Measurements from ENCODE around the gene NDNF.

The NDNF gene

GRCh38 chr4:121070274-121070673, 2.1 kb downstream of the NDNF start:
- DNase-seq = no peak

DNA sequence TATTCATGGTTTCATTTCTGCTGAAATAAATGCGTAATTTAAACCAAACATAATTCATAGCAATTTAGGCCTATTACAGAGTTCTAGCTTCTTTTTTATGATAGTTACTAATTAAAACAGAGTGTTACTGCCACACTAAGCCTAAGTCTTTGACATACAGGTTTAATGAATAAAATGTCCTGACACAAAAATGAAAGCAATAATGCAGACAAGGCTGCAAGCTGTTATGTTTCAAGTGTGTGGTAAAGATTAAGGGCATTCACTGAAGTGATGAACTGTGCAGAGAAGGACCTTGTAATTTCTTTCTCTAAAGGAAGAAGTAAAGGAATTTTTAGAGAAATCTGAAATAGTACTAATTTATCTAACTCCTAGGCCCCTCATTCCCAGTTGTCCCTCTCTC, 2.9 kb downstream of the NDNF start:
- no peak for DNase-seq

- DNase-seq = no peak
Observed at GRCh38 chr4:121064482-121064881, 7.9 kb downstream of the NDNF start.

- no peak for DNase-seq
Observed at GRCh38 chr4:121062521-121062920, 9.8 kb downstream of the NDNF start.

DNA sequence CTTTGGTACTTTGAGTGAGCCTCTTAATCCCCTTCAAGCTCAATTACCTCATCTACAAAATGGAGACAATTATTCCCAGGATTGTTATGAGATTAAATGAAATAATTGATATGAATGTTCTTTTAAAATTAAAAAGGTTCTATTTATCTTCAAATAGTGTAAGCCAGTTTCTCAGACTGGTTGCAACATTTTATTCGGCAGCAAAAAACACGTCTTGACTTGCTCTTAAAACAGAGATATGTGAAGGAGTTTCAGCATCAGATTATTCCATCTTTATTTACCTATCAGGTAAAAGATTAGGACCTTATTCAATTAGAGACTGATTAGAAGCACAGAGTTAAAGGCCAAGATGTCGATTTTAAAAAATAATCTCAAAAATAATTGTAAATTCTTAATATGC, 10.5 kb downstream of the NDNF start:
- DNase-seq = no peak

GRCh38 chr4:121061215-121061614, 11.1 kb downstream of the NDNF start:
- no peak for DNase-seq

DNA sequence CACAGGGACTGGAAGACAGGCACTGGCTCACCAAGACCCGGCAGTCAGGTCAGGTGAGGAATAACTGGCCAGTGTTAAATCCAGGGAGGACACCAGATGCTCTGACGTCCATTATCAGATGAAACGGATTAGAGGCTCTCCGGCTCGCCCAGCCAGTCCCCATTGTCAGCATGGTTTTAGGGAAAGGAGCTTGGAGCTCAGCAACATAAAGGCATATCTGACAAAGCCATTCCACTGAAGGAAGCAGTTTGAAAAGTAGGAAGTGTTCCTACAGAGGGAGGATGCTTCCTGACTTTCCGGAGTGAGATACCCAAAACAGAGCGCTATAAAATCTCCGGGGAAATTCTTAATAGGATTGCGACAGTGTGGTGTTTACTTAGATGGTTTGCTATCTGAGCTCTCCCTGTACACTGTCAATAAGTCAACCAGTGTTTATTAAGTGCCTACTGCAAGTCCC, 14.8 kb downstream of the NDNF start:
- no peak for DNase-seq

- DNase-seq = no peak
Observed at GRCh38 chr4:121056066-121056465, 16.3 kb downstream of the NDNF start.

DNA sequence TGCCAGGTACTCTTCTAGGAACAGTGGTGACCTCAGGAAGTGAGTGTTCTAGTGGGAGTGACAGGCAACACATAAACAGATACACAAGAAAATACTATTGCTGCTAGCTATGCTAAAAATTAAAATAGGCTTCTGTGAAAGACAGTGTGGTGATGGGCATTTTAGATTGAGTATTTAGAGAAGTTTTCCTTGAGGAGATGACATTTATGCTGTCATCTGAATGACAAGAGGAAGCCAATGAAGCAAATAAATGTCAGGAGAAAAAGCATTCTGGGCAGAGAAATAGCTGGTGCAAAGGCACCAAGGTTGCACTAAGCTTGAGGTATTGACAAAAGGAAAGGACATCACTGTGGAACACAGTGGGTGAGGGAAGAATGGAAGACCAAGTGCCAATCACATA, 18.0 kb downstream of the NDNF start:
- no peak for DNase-seq

GRCh38 chr4:121053601-121054143, 18.7 kb downstream of the NDNF start:
- DNase-seq = no peak

DNA sequence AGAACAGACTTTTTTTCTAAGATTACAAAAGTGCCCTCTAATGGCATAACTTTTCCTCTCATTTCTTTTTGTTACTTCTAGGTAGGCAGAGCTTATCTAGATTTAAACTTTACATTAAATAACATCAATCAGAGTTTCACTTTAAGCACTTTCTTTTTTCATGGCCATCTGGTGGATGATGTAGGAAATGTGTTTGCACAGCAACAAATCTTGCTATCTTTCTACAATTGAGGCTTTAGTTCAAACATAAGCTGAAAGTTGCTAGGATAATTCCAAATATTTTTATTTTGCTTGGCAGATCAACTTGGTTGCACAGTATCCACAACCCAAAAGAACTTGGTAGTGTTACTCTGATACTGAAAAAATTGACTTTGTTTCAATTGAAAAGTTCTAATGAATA, 22.0 kb downstream of the NDNF start:
- DNase-seq = no peak

DNA sequence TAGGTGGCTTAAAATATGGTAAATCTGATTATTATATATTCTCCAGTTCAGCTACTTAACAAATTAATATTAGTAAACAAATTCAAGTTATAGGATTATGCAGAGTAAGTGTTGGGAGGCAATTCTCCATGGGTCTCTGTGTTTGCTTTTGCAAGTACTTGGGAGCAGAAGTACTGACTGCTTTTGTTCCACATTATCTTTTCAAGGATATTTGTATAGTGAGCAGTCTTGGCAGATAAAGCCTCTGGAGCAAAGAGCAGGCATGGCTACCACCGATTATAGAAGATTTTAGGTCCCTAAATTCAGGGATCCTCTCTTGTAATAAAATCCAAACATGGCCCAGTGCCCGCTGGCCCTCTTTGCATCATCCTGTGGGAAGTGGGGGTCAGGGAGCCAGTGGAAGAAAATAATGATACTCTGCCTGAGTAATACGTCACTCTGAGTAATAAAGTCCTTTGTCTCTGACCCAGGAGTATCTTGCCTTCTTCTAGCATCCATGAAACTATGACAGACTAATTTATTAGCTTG, 23.2 kb downstream of the NDNF start:
- no peak for DNase-seq

GRCh38 chr4:121048165-121048564, 24.2 kb downstream of the NDNF start:
- DNase-seq = no peak

DNA sequence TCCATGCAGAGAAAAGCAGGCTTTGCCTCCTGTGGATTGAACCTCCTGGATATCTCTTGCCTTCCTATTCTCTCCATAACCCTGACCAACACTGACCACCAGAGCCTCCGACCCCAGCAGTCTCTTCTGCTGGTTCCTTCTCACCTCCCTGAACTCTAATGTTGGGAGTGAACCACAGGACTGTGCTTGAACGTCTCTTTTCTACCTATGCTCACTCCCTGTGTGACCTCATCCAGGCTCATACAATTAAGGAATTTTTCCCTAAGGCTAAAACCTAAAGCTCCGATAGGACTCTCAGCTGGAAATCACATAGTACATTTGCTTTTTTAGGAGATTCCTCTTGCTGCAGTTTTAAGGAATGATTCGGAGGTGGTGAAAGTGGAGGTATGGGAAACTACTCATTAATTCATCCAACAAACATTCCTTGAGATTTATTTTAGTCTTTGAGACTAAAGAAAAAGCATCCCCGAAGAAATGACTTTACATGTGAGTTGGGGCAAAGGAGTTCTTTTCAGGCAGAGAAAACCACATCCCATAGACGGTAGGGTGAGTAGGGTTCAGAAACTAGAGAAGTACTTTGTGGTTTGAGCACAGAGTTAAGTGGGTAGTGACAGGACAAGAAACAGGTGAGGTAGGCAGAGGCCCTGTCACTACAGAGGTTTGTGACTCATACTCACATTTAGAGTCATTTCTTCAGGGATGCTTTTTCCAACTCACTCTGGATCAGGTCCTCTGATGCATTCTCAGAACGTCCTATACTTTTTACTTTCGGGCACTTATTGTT, 30.8 kb downstream of the NDNF start:
- no peak for DNase-seq

- DNase-seq = no peak
Observed at GRCh38 chr4:121034017-121034416, 38.3 kb downstream of the NDNF start.

- no peak for DNase-seq
Observed at GRCh38 chr4:121030711-121031110, 41.6 kb downstream of the NDNF start.

- DNase-seq = no peak
Observed at GRCh38 chr4:121030131-121030530, 42.2 kb downstream of the NDNF start.

GRCh38 chr4:121026034-121026433, 46.3 kb downstream of the NDNF start:
- no peak for DNase-seq

GRCh38 chr4:121025540-121025939, 46.8 kb downstream of the NDNF start:
- DNase-seq = no peak

DNA sequence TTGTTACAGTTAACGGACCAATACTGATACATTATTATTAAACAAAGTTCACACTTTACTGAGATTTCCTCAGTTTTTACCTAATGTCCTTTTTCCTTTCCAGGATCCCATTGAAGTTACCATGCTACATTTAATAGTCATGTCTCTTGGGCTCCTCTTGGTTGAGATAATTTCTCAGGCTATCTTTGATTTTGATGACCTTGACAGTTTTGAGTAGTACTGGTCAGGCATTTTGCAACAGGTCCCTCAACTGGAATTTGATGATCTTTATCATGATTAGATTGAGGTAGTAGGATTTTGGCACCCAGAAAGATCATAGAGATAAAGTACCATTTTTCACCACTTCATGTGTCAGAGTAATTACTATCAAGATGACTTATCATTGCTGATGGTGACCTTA, 53.8 kb downstream of the NDNF start:
- no peak for DNase-seq

DNA sequence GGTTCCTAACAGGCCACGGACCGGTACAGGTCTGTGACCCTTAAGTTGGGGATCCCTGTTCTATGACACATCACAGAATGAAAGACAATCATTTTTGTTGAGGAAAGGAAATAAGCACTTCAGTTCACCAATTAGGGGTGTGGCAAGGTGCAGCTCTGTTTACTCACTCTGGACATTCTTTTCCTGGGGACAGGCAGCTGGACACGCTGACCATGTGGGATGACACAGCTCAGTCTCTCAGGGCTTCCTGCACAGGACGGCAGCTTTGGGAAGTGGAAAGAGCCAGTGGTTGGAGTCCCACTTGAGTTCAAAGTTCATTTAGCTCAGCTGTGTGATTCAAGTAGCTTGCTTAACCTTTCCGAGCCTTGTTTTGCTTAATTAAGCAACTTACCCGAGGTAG, 55.7 kb downstream of the NDNF start:
- no peak for DNase-seq

DNA sequence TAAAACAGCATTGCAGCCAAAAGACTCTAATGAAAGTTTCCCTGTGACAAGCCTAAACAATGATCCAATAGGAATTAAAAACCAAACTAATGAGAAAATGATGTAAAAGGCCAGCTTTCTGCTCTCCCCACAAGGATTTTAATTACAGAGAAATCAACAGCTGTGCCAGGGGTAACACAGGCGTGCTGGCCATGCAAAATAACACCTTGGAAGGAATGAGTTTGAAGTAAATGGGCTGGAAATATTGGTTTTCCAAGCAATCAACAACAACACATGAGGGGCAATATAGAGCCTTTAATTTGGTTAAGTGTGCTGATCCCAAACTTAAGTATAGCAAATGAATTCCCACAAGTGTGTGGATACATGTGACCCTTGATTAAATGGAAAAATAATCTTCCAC, 56.9 kb downstream of the NDNF start:
- DNase-seq = no peak

GRCh38 chr4:121014544-121014943, 57.8 kb downstream of the NDNF start:
- no peak for DNase-seq

DNA sequence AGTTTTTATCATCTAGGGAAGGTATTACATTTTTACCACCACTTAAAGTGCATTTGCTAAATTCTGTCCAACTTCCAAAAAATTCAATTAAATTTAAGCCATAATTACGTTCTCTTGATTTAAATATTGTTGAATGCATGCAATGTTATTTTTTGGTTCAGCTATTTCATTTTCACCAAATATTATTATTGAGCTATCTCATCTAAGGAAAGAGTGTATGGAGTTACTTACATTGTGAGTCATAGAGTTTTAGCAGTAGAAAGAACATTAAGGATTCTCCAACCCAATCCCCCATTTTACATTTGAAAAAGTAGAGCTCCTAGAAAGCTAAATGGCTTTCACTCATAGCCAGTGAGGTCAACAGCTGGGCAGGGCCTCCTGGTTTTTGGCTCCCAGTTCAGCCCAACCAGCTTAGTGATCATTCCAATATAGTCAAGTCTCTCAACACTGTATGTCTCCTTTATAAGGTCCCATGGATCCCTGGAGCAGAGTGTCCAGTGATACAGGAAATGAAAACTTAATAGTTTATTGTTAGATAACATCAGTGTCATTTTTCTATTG, 60.5 kb downstream of the NDNF start:
- no peak for DNase-seq
